Activated naive CD4-positive, alpha-beta T cell (primary cell): ENCODE results near the gene VGLL3.

Source experiments
- DNase-seq, 4 experiments: peaks; one replicate each; lab custom pipeline; 2025; lab: John Stamatoyannopoulos, UW

Gene VGLL3

GRCh38 chr3:86950717-86951116 is 40.2 kb downstream of the VGLL3 start:
- no peak for DNase-seq

GRCh38 chr3:86949850-86950249 is 41.1 kb downstream of the VGLL3 start:
- DNase-seq, result no peak

- DNase-seq, result no peak
These were observed 42.1 kb downstream of the VGLL3 start for GRCh38 chr3:86948822-86949221.

DNA sequence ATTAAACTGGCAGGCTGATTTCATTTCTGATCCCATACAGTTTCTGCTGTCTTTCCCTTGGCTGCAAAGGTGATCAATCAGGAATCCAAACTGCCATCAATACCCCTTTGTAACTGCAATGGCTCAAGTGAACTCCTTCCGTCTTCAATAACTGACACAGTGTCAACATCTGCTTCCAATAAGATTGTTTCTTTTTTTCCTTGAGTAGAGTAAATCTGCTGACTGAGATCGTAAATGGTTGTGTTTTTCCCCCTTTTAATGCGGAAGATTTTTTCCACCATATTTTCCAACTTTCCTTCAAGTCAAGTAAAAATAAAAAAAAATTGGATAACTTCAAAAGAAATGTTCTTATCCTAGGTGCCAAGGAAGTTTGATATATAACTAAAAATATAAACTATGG is 48.7 kb downstream of the VGLL3 start:
- DNase-seq, result no peak

DNA sequence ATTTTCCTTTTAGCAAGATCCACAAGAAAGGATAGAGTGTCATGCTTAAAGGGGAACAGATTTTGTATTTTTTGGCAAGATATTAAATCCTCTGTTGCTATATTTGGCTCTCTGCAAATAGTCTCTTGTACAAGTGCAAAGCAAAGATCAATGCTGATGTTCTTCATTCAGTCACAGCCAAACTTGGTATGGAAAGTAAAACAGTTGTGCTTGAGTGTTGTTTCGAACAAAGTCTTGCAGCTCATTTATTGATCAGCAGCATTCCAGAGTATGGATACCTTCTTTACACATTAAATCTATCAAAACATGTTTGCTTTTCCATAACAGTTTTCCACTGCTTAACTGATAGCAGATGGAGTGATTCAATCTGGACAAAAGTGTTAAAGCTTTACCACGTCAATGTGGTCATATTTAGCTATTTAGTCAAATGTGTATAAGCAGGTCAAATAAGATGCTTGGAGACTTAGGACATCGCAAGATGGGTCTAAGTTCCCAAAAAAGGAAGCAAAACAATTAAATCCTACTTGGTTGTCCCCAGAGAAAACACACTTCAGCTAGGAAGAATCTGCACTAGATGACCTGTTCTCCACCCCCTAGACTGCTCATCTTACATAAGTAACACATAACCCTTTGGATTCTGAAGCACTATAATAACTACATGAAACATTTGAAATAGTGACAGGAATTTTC is 52.4 kb downstream of the VGLL3 start:
- no peak for DNase-seq

- DNase-seq, result no peak
These were observed 53.6 kb downstream of the VGLL3 start for GRCh38 chr3:86937306-86937791.

DNA sequence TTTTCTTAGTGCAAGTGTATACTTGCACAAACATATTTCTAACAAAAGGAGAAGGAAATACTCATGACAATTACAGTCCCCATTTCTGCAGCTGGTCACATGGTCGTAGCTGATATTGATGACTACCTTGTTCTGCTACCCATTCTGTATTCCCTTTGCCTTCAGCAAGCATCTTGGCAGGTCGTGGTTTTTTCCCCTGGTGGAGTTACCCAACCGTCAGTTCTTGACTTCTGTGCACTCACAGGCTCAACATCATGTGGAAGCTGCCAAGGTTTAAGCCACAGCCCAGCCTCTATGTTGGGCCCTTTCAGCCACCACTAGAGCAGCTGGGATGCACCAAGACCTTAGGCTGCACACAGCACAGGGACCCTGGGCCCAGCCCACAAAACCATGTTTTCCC is 56.1 kb downstream of the VGLL3 start:
- no peak for DNase-seq

- DNase-seq, result no peak
These were observed 60.1 kb downstream of the VGLL3 start for GRCh38 chr3:86930831-86931230.

GRCh38 chr3:86930181-86930580 is 60.8 kb downstream of the VGLL3 start:
- DNase-seq, result no peak

DNA sequence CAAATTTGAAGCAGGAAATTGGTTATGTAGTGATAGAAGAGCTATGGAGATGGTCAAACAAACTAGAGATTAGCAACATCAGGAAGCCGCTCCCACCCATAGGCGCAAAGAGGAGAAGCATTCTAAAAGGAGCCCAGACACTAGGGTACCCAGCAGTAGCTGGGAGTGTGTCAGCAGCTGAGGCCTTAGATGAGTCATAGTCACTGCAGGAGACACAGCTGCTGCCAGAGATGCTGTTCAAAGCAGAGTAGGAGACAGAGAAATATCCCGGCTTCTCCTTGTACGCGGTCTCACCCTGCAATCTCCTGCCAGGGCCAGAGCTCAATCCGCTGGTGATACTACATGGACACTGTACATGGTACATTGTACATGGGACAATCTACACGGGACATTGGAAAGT is 61.9 kb downstream of the VGLL3 start:
- no peak for DNase-seq

GRCh38 chr3:86923071-86923491 is 67.9 kb downstream of the VGLL3 start:
- DNase-seq, result no peak

DNA sequence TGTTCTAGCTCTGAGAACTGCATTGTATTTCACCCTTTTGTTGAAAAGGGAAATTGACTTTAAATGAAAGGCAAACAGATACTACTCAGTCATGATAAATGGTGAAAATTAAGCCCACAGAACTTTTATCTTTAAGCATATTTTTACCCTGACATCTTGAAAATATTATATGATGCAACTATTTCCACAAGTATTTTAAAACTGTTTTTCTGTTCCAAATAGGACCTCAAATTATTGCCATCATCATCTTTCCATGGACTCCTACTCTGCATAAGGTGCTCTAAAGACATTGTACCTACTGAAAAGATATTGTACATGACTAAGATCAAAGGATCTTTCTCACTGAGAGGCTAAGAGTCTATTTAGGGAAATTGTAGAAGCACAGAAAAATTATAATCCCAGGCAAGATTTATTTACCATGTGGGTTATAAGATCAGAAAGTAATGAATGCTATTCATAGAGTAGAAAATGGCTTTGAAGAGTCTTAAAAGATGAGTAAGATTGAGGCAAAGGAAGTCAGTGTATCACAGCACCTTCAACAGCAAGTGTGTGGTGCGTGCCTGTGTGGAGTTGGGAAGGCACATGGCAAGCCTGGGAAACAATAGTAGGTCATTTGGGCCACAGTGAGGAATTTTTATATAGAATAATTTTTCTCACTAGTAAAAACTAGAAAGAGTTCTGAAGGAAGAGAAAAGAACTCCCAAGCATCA is 68.8 kb downstream of the VGLL3 start:
- DNase-seq, result no peak

DNA sequence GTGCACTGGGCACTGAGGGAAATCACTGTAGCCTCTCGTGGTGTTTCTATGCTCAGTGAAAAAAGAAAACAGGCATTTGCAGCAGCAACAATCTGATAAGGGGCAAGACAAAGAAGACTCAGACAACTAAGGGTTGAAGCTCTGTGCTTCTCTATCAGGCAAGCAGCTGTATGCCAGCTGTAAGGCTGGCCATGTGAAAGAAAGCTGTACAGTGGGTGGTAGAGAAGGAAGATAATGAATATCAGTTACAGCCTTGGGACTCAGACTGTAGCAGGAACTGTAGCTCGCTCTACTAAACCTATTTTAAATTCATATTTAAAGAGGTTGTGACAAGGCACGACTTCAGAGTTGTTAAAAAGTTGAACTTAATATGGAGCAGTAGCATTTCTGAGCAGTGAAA is 76.3 kb downstream of the VGLL3 start:
- no peak for DNase-seq

DNA sequence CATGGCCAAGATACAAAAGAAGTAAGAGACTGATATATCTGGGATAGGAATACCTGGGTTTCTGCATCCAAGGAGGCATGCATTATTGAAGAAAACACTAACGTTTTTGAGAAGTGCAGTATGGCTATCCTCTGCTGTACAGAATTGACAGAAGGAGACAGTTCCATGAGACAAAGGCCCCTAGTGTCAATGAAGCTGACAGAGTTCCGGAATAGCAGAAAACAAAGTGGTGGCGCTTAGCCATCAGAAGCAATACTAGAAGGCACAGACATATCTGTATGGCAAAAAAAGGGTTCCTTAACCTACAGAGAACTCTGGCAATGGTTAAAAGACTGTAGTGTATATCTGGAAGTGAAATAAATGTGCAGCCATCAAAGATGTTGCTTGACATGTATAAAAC is 77.8 kb downstream of the VGLL3 start:
- DNase-seq, result no peak

GRCh38 chr3:86895202-86895601 is 95.7 kb downstream of the VGLL3 start:
- no peak for DNase-seq

GRCh38 chr3:86890741-86891396 is 100.1 kb downstream of the VGLL3 start:
- DNase-seq, result no peak
